ENCODE measurements around the gene OBSCN. TPM values are rescaled to one million over a fixed set of nuclear protein-coding genes. Genes with fewer than 3 reads are reported as not detected.

The OBSCN gene
- total RNA-seq, 1 donor from 2014 or later: 18.3 TPM

DNA sequence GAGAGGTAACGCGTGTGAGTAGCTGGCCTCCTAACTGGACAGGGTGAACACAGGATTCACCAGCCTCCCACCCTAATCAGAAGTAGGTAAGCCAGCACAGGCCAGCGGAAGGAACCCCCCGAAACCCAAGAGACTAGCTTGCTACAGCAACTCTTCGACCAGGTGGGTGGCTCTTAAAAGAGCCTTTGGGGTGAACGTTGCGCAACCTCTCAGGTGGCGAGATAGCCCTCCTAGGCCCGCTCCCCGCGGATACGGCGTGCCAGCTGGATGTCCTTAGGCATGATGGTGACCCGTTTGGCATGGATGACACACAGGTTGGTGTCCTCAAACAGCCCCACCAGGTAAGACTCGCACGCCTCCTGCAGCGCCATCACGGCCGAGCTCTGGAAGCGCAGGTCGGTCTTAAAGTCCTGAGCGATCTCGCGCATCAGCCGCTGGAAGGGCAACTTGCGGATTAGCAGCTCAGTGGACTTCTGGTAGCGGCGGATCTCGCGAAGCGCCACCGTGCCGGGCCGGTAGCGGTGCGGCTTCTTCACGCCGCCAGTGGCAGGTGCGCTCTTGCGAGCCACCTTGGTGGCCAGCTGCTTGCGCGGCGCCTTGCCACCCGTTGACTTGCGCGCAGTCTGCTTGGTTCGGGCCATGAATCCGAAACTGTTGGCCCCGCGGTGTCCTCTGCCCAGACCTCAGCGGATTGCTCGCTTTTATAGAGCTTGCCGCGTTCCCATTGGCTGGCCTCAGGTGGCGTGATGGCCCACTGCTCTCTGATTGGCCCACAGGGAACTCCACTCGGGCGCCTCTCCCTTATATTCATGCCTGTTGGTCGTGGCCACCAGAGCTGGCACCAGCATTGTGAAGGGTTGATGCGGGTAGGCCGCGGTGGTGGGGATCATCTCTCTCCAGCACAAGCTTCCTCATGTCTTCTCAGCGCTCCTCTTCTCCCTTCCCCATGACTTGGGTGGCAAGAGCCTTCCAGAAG is 217.1 kb downstream of the OBSCN start:
- ATAC-seq: no peak
- intact Hi-C loops (cut with DNase I): no loop called here
- peak; percentile 54 for DNase-seq (ENCODE audit: low spot score)

DNA sequence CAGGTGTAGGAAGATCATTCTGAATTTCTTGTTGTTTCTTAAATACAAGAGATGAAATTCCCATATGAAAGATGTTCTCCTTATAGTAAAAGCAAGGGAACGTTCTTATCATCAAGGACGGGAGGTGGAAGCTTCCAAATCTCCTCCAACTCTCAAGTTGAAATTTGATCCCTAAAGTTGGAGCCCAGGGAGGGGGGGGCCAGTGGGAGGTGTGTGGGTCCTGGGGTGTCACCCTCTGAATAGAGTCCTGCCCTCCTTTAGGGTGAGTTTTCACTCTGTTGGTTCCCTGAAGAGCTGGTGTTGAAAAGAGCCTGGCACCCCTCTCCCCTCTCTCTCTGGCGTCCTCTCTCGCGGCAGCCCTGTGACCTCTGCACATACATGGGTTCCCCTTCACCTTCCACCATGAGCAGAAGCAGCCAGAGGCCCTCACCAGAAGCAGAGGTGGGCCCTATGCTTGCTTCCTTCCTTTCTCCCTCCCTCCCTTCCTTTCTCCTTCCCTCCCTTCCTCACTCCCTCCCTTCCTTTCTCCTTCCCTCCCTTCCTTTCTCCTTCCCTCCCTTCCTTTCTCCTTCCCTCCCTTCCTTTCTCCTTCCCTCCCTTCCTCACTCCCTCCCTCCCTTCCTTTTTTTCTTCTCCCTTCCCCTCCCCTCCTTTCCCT is 218.8 kb downstream of the OBSCN start:
- DNase-seq (ENCODE audit: low spot score) (peak; percentile 18), ATAC-seq (no peak)
- intact Hi-C loops (cut with DNase I): no loop called here

DNA sequence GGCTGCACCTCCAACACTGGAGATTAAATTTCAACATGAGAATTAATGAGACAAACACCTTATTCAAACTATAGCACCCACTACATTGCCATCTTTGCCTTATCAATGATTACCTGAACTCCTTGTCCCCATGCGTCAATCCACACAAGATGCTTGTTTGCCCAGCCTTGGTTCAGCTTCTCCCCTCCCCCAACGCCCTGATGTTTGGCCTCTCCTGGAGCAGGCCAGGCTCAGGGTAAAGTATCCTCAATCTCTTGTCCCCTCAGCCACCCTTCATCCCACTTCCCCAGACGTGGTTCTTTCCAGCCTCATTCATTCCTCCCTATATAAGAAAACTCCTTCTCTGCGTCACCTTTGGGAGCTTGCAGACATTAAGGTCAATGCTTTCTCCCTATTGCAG is 220.6 kb downstream of the OBSCN start:
- DNase-seq (ENCODE audit: low spot score): peak; percentile 38
- intact Hi-C loops (cut with DNase I): no loop called here
- no peak for ATAC-seq

Small RNA genes lying within 50 kb of the gene (microRNA-seq; reads per million reads assigned to microRNA genes)
- gene MIR6742: not detected

Other genes starting within 250 kb of the OBSCN start
- gene WNT3A, start 201.0 kb upstream of the OBSCN start, total RNA-seq: not detected
- gene ARF1, start 125.3 kb upstream of the OBSCN start, total RNA-seq: 251 TPM
- gene C1orf35, start 104.7 kb upstream of the OBSCN start, total RNA-seq: 15.8 TPM
- 34.2 TPM for gene MRPL55, start 98.7 kb upstream of the OBSCN start, total RNA-seq
- gene GUK1, start 67.8 kb upstream of the OBSCN start, total RNA-seq: 250 TPM
- 10.5 TPM for gene GJC2, start 58.1 kb upstream of the OBSCN start, total RNA-seq
- gene IBA57, start 42.2 kb upstream of the OBSCN start, total RNA-seq: 10.4 TPM
- 18.1 TPM for gene TRIM11, start 198.8 kb downstream of the OBSCN start, total RNA-seq
- gene TRIM17, start 208.8 kb downstream of the OBSCN start, total RNA-seq: 1.2 TPM